Occipital lobe (tissue), 2 donors: ENCODE measurements around the gene ANKRD17. TPM values are rescaled to one million over a fixed set of nuclear protein-coding genes. Genes with fewer than 3 reads are reported as not detected.
A peak's percentile ranks its signal among the peaks of the same experiment; 100 is the strongest.
"Not testable (repeated sequence)": the region's sequence is repeated elsewhere in the genome, so short reads cannot be mapped to it uniquely, and the experiment has no call there.

Experiments used
- DNase-seq: peaks from one replicate; lab custom pipeline; 2025; lab: John Stamatoyannopoulos, UW
- total RNA-seq: library from RNA; depleted of rRNA; stranded (reverse); fragments of >200 nt; gene quantifications from one replicate; pipeline ENCODE4 v1.2.3, GENCODE V29; 2014

Gene ANKRD17
- total RNA-seq, 1 donor from 2014 or later = 79.2 TPM

- no peak for DNase-seq
Observed at GRCh38 chr4:73245955-73246354, 12.6 kb downstream of the ANKRD17 start.

- no peak for DNase-seq
Observed at GRCh38 chr4:73244945-73245601, 13.5 kb downstream of the ANKRD17 start.

- DNase-seq = no peak
Observed at GRCh38 chr4:73237044-73237443, 21.6 kb downstream of the ANKRD17 start.

- DNase-seq = no peak
Observed at GRCh38 chr4:73236151-73236550, 22.4 kb downstream of the ANKRD17 start.

- DNase-seq = no peak
Observed at GRCh38 chr4:73234712-73235111, 23.9 kb downstream of the ANKRD17 start.

GRCh38 chr4:73231518-73232487 is 26.8 kb downstream of the ANKRD17 start:
- no peak for DNase-seq

GRCh38 chr4:73230865-73231517 is 27.6 kb downstream of the ANKRD17 start:
- DNase-seq = no peak

GRCh38 chr4:73228800-73229199 is 29.8 kb downstream of the ANKRD17 start:
- DNase-seq = not testable (repeated sequence)

GRCh38 chr4:73224886-73225285 is 33.7 kb downstream of the ANKRD17 start:
- DNase-seq = no peak

GRCh38 chr4:73223258-73223650 is 35.3 kb downstream of the ANKRD17 start:
- DNase-seq = no peak

GRCh38 chr4:73222466-73223257 is 35.9 kb downstream of the ANKRD17 start:
- peak; percentile 73 for DNase-seq

GRCh38 chr4:73221734-73222133 is 36.9 kb downstream of the ANKRD17 start:
- no peak for DNase-seq

- DNase-seq = no peak
Observed at GRCh38 chr4:73220815-73221214, 37.8 kb downstream of the ANKRD17 start.

- DNase-seq = no peak
Observed at GRCh38 chr4:73213916-73214653, 44.5 kb downstream of the ANKRD17 start.

GRCh38 chr4:73212982-73213730 is 45.4 kb downstream of the ANKRD17 start:
- DNase-seq = no peak

- no peak for DNase-seq
Observed at GRCh38 chr4:73211968-73212367, 46.6 kb downstream of the ANKRD17 start.

GRCh38 chr4:73208376-73208775 is 50.2 kb downstream of the ANKRD17 start:
- DNase-seq = no peak

- no peak for DNase-seq
Observed at GRCh38 chr4:73206236-73206635, 52.4 kb downstream of the ANKRD17 start.

- DNase-seq = no peak
Observed at GRCh38 chr4:73205482-73205881, 53.1 kb downstream of the ANKRD17 start.

GRCh38 chr4:73203976-73204375 is 54.6 kb downstream of the ANKRD17 start:
- not testable (repeated sequence) for DNase-seq
